Fibroblast of lung (primary cell): ENCODE results near the gene HCRT.

Experiments used
- EZH2 ChIP-seq: IDR thresholded peaks from 2 replicates; pipeline ENCODE4 v1.5.1; 2012; ENCODE audit warnings: low read length, control low read depth, mild to moderate bottlenecking; ENCODE audit errors: missing control alignments
- TF ChIP-seq, protein P1 (sequence below), 2 donors: IDR thresholded peaks in 1 of 2; conservative IDR thresholded peaks in 1 of 2; 1 replicate in 1 of 2; 2 replicates in 1 of 2; pipeline ENCODE4 v1.5.1; 2011 to 2012; ENCODE audit warnings: low read length in 2 of 2, control low read depth in 1 of 2, inconsistent platforms in 1 of 2, low read depth in 1 of 2, mild to moderate bottlenecking in 1 of 2

DNA sequence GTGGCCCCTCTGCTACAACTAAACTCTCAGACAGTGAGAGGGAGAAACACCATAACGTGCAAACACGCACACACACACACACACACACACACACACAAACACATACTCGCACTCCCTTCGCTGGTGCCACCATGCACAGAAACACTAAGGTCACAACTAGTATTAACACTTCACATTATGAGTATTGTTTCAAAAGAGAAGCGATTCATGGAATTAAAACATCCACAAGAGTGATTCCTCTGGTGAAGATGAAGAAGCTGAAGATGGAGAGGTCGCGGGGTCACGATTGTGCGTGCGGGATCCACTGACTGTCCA is 16.2 kb upstream of the HCRT start:
- TF ChIP-seq, protein P1, sequence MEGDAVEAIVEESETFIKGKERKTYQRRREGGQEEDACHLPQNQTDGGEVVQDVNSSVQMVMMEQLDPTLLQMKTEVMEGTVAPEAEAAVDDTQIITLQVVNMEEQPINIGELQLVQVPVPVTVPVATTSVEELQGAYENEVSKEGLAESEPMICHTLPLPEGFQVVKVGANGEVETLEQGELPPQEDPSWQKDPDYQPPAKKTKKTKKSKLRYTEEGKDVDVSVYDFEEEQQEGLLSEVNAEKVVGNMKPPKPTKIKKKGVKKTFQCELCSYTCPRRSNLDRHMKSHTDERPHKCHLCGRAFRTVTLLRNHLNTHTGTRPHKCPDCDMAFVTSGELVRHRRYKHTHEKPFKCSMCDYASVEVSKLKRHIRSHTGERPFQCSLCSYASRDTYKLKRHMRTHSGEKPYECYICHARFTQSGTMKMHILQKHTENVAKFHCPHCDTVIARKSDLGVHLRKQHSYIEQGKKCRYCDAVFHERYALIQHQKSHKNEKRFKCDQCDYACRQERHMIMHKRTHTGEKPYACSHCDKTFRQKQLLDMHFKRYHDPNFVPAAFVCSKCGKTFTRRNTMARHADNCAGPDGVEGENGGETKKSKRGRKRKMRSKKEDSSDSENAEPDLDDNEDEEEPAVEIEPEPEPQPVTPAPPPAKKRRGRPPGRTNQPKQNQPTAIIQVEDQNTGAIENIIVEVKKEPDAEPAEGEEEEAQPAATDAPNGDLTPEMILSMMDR (conservative IDR thresholded peaks at IDR 0.05 in 1 of 2, IDR thresholded peaks at IDR 0.05 in 1 of 2; ENCODE audit: low read depth in 1 of 2, low read length in 2 of 2), result no peak
- no peak for TF ChIP-seq EZH2
